ENCODE data around the gene TTLL9.

The TTLL9 gene

GRCh38 chr20:31962761-31963160 is 92.3 kb downstream of the TTLL9 start:
- in situ Hi-C loops (cut with HindIII; ENCODE audit: low pct_ligation_motif_present, low sequenced_read_pairs) = no loop called here
- no peak for TF ChIP-seq CTCF (IDR thresholded peaks at IDR 0.05; ENCODE audit: low read depth, low read length, missing control alignments)
- Histone ChIP-seq H3K27me3 (replicated peaks) (peaks cover 22% of the 10 kb centered on the region), H3K4me3 (ENCODE audit: low read depth, low read length) (no peak overlapping the region), H3K36me3 (replicated peaks) (no peaks in the 10 kb centered on the region), H3K27ac (no peak overlapping the region)
- DNase-seq = no peak

- peaks cover 23% of the 10 kb centered on the region for H3K27me3 ChIP-seq (replicated peaks)
- H3K27ac ChIP-seq = no peak overlapping the region
- no peak for DNase-seq
- no peak for TF ChIP-seq CTCF (IDR thresholded peaks at IDR 0.05; ENCODE audit: low read depth, low read length, missing control alignments)
- H3K4me3 ChIP-seq (ENCODE audit: low read depth, low read length) = no peak overlapping the region
- in situ Hi-C loops (cut with HindIII; ENCODE audit: low pct_ligation_motif_present, low sequenced_read_pairs) = no loop called here
- H3K36me3 ChIP-seq (replicated peaks) = no peaks in the 10 kb centered on the region
Measured at GRCh38 chr20:31963889-31964288, 93.5 kb downstream of the TTLL9 start.

GRCh38 chr20:31966991-31967655 is 96.7 kb downstream of the TTLL9 start:
- no peaks in the 10 kb centered on the region for H3K36me3 ChIP-seq (replicated peaks)
- H3K4me3 ChIP-seq (ENCODE audit: low read depth, low read length) = no peak overlapping the region
- no peak for TF ChIP-seq CTCF (IDR thresholded peaks at IDR 0.05; ENCODE audit: low read depth, low read length, missing control alignments)
- H3K27me3 ChIP-seq (replicated peaks) = peaks cover 34% of the 10 kb centered on the region
- no peak overlapping the region for H3K27ac ChIP-seq
- in situ Hi-C loops (cut with HindIII; ENCODE audit: low pct_ligation_motif_present, low sequenced_read_pairs) = no loop called here
- DNase-seq = no peak

GRCh38 chr20:31967830-31968249 is 97.4 kb downstream of the TTLL9 start, which contains the start of gene XKR7:
Gene XKR7, plus strand, starts transcription at chr20:31968151. Its CDS starts 25 bp downstream, at chr20:31968176.
- TF ChIP-seq CTCF (IDR thresholded peaks at IDR 0.05; ENCODE audit: low read depth, low read length, missing control alignments) = no peak
- Histone ChIP-seq H3K27me3 (replicated peaks) (peaks cover 30% of the 10 kb centered on the region), H3K4me3 (ENCODE audit: low read depth, low read length) (peak within 1 kb of the TSS; percentile 15), H3K27ac (no peak within 1 kb of the TSS), H3K36me3 (replicated peaks) (no peaks in the 10 kb centered on the region)
- in situ Hi-C loops (cut with HindIII; ENCODE audit: low pct_ligation_motif_present, low sequenced_read_pairs) = no loop called here
- no peak for DNase-seq

GRCh38 chr20:31968291-31969126 is 98.1 kb downstream of the TTLL9 start:
- in situ Hi-C loops (cut with HindIII; ENCODE audit: low pct_ligation_motif_present, low sequenced_read_pairs) = no loop called here
- H3K4me3 ChIP-seq (ENCODE audit: low read depth, low read length) = peak overlapping the region; percentile 15

More at GRCh38 chr20:31968291-31969126, 98.1 kb downstream of the TTLL9 start:
- peak; percentile 48 for DNase-seq
- Histone ChIP-seq H3K27ac (no peak overlapping the region), H3K27me3 (replicated peaks) (peaks cover 29% of the 10 kb centered on the region), H3K36me3 (replicated peaks) (no peaks in the 10 kb centered on the region)
- no peak for TF ChIP-seq CTCF (IDR thresholded peaks at IDR 0.05; ENCODE audit: low read depth, low read length, missing control alignments)

Measured in brain microvascular endothelial cell (primary cell).